Astrocyte of the spinal cord (primary cell): ENCODE data around the gene BRD2.

Experiments used
- DNase-seq: peaks from one replicate; pipeline ENCODE4 v3.0.0; 2011; ENCODE audit warnings: low read depth, low spot score
- H3K4me3 ChIP-seq: 2 replicates; pipeline ENCODE4 v1.5.1; 2011; ENCODE audit warnings: low read depth, mild to moderate bottlenecking, low read length, moderate library complexity
- CTCF ChIP-seq: IDR thresholded peaks from 2 replicates; pipeline ENCODE4 v1.5.1; 2012; ENCODE audit warnings: low read depth, mild to moderate bottlenecking, low read length, inconsistent platforms
- in situ Hi-C: cut with HindIII; loops from 2 replicates; pipeline ENCODE4 v1.10.0; 2017; ENCODE audit warnings: low sequenced_read_pairs

BRD2 gene

GRCh38 chr6:33008944-33009861, 40.8 kb downstream of the BRD2 start, which contains the start of gene HLA-DOA:
HLA-DOA (minus strand) TSS chr6:33009591.
- no peak within 1 kb of the TSS for H3K4me3 ChIP-seq
- no peak for TF ChIP-seq CTCF
- peak; percentile 24 for DNase-seq
- in situ Hi-C loops = no loop called here

- DNase-seq = no peak
- H3K4me3 ChIP-seq = no peak overlapping the region
- in situ Hi-C loops = no loop called here
- no peak for TF ChIP-seq CTCF
These were observed 42.0 kb downstream of the BRD2 start for GRCh38 chr6:33010356-33010755.

- in situ Hi-C loops = no loop called here
- no peak for TF ChIP-seq CTCF
- DNase-seq = no peak
- no peak overlapping the region for H3K4me3 ChIP-seq
These were observed 45.2 kb downstream of the BRD2 start for GRCh38 chr6:33013608-33014007.

GRCh38 chr6:33014841-33015634, 46.6 kb downstream of the BRD2 start:
- peak; percentile 86 for DNase-seq
- peak; percentile 63 for TF ChIP-seq CTCF
- H3K4me3 ChIP-seq = no peak overlapping the region
- in situ Hi-C loops = no loop called here

GRCh38 chr6:33015798-33016197, 47.4 kb downstream of the BRD2 start:
- no peak overlapping the region for H3K4me3 ChIP-seq
- in situ Hi-C loops = no loop called here
- DNase-seq = no peak
- TF ChIP-seq CTCF = no peak

- DNase-seq = no peak
- no peak for TF ChIP-seq CTCF
- no peak overlapping the region for H3K4me3 ChIP-seq
- in situ Hi-C loops = no loop called here
These were observed 48.6 kb downstream of the BRD2 start for GRCh38 chr6:33017018-33017417.
